Hepatic stellate cell (primary cell): ENCODE results near the gene SURF4.

ENCODE experiments used
- DNase-seq: peaks from one replicate; pipeline ENCODE4 v3.0.0; 2011; ENCODE audit warnings: low spot score

SURF4 gene

DNA sequence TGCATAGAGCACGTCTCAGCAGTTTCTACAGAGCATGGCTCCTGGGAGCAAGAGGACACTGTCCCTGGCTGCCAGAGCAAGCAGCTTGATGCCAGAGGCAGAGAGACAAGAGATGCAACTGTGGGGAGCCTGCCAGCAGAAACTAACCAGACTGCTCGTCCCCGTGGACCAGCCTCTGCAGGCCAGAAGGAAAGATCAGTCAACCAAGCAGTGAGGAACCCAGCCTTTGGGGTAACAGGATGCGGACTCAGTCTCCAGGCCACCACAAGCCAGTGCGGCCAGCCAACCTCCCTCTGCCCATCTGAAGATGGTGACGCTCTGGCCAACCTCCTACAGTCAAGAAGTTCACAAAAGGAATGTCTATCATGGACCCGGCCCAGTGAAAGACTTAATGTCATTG lies 3.7 kb downstream of the SURF4 start:
- DNase-seq, result no peak

DNA sequence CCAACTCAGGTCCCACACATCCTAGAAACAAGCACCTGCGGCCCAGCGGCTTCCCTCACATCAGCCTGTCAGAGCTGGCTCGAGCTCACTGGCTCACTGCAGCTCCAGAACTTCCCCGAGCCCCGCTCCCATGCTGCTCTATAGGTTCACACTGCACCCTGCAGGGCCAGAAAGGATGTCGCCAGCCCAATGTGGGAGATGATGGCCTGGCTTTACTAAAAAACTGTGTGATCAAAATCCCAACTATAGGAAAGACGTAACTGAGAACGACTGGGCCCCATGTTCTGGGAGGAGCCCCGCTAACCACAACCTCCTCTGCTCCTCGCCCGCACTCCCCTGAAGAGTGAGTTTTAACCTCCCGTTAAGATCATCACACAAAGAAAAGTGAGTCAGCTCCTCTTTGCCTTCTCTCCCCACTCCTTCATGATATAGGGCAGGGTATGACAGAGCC lies 4.6 kb downstream of the SURF4 start:
- DNase-seq, result no peak

- no peak for DNase-seq
Measured at GRCh38 chr9:133370685-133371084, 5.2 kb downstream of the SURF4 start.

DNA sequence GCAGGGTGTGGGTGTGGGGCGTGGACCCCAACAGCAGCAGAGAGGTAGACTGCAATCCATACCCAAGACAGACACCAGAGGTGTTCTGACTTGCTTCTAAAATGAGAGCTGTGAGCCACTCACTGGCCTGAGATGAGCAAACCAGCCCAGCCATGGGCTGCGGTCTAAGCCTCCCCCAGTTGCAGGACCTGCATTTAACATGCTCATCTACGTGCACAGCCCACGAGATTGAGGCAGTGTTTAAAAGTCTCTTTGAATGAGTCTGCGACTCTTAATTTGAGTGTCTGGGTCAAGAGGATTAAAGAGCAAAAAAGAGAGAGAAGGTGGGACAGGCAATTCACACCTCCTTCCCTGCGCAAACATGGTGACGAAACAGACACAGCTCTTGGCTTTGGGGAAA lies 5.9 kb downstream of the SURF4 start:
- DNase-seq, result no peak

DNA sequence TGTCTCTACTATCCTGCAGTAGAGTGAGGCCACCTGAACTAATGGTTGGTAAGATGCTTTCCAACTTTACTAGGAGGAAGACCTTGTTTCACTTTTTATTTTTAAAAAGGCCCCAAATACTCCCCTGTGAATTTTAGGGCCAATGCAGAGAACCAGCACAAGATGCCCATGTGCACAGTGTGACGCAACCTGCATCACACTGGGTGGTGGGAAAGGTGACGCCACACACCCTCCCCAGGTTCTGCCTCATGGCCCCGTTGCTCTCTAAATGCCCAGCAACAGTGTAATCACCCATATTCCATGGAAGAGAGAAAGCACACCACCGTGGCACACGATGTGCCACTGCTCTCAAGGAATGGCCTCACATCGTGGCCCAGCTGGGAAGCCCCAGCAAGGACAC lies 6.4 kb downstream of the SURF4 start:
- DNase-seq, result no peak

GRCh38 chr9:133368249-133368881 lies 7.5 kb downstream of the SURF4 start:
- DNase-seq, result no peak

GRCh38 chr9:133367778-133368177 lies 8.1 kb downstream of the SURF4 start:
- no peak for DNase-seq

DNA sequence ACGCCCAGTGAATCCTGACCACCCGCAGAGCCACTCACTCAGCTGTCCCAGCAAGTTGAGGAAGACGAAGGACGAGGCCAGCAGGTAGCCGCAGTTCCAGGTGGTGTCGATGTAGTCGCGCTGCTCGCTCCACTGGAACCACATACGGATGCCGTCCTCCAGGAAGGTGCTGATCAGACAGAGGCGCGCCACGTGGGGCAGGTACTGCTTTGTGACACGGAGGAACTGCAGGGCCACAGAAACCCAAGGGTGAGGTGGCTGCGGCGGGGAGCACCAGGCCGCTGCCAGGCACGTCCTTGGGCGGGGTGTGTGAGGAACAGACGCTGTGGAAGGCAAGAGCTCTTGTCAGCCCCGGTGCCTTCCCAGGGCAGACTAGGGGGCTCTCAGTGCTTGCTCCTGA lies 8.6 kb downstream of the SURF4 start:
- DNase-seq, result no peak

GRCh38 chr9:133366435-133366834 lies 9.4 kb downstream of the SURF4 start:
- no peak for DNase-seq

- no peak for DNase-seq
Measured at GRCh38 chr9:133362359-133363044, 13.4 kb downstream of the SURF4 start.

DNA sequence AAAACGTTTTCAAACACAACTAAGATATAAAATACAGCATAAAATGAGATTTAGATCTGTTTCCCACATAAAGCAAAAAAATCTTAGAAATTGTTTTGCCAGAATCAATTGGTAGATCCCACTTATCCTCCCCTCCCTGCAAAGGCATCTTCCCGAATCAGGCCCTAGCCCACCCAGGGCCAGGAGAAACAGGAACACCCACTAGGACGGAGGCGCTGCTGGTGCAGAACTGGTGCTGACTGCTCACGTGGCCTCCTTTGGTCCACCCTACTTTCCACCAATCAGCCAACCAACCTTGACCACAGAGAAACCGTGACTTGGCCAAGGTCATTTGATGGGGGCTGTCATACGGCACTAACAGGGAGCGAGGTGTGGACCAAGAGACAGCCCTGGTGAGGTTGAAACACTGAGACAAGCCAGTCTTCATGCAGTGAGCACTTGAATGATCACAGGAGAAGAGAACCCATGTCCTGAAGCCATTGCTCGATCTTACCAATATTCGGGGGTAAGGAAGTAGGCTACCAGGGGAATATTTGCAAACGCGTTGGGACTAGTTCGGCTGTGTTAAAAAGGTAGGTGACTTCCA lies 14.3 kb downstream of the SURF4 start:
- no peak for DNase-seq

DNA sequence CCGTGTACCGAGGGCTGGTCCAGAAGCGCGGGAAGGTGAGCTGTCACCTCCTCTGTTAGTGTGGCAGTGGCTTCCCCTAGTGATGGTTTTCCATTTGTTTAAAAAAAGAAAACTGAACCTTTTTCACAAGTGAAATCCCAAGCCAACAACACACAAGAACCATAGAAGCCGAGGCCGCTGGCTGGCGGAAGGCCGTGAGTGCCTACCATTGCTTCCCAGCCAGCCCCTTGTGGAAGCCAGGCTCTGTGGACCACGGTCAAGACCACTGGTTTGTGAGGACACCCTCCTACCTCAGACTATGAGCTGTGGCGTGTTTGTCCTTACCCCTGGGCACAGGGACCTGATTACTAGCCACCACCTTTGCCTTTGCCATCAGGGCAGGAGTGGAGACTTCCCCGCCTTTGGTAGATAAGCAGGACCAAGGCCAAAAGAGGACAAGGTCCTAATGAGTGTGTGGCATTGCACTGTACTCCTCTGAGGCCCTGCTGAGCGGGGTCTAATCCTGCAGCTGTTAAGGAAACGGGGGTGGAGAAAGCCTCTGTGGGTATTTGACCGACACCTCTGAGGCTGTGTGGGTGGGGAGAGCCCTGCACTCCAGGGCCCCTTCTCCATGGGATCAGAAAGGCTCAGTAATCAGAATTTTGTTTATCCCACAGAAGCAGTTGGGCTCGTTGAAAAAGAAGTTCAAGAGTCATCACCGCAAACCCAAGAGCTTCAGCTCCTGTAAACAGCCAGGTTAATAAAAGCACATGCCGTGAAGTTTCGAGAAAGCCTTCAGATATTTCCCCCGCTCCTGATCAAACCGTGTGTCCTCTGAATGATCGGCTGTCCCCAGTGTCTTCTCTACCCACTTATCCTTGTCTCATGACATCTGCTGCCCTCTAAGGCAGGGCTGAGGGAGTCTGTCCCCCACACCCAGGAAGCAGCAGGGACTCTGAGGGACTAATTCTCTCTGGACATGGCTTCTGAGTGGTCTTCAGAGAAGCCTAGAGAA lies 15.2 kb downstream of the SURF4 start:
- no peak for DNase-seq

DNA sequence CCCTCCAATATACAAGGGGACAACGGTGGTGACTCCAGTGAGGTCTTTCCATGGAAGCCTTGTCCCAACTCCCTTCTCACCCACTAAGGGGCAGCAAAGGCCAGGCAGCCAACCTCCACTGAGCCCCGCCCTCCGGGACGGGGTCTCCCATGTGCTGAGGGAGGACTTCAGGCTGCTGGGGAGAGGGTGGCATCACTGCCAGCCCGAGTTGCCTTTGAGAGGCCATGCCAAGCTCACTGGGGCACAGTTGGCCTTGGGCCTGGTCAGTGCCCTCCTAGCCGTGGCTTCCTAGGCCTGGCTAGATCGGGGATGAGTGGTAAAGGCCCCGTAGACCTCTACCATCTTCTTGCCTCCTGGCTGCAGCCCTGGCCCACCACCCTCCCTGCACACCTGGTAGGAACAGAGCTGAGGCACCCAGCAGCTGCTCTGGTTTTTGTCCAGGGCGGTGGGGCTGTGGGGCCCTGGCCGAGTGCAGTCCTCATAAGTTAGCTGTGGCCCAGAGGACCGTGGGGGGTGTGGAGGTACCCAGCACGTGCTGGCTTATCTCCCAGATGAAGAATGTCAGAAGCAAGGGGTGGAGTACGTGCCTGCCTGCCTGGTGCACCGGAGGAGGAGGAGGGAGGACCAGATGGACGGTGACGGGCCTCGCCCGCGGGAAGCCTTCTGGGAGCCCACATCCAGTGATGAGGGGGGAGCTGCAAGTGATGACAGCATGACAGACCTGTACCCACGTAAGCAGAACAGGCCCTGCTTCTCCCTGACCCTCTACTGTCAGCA lies 16.3 kb downstream of the SURF4 start:
- DNase-seq, result no peak

GRCh38 chr9:133357656-133358055 lies 18.2 kb downstream of the SURF4 start:
- no peak for DNase-seq

- DNase-seq, result peak; percentile 93
Measured at GRCh38 chr9:133356391-133357091, 19.3 kb downstream of the SURF4 start, which contains the start of the genes SURF1 and SURF2. SURF1 (minus strand) TSS chr9:133356487; CDS start chr9:133356453, 34 bp downstream. SURF2 (plus strand) TSS chr9:133356550; CDS start chr9:133356593, 43 bp downstream.

DNA sequence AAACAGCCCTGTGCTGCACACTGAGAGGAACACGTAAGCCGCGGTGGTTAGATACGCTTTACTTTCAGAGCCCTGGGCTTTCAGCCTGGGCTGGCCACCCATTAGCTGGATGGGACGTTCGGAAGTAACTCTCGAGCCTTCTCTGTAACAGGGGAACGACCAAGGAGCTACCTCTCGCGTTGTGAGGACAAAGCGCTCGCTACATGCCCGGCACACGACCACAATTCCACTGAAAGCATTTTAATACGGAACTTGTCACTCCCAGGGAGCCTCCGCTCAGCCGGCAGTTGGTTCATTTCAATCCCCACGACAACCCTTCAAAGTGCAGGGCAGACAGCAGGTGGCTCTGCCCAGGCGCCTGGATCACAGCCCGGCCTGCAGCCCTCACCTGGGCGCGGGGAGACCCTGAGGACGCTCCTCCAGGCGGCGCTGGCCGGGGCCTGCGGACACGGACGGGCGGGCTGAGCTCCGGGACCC lies 19.9 kb downstream of the SURF4 start:
- no peak for DNase-seq

DNA sequence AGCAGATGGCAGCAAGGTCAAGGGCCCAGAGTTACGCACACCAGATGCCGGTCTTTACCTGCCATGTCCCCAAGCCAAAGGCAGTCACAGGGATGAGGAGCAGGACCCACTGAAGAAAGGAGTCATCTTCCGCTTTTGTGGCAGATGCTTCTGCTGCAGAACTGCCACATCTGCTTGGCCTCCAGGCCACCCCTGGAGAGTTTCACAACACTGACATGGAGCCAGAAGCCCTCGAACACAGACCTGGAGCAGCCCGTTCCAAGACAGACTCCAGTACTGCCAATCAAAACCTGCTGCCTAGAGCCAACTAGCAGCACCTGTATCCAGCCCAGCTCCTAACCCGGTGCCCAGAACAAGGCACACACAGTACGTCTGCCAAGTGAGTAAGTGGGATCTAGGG lies 21.1 kb downstream of the SURF4 start:
- DNase-seq, result no peak

GRCh38 chr9:133353548-133353947 lies 22.3 kb downstream of the SURF4 start:
- DNase-seq, result no peak

DNA sequence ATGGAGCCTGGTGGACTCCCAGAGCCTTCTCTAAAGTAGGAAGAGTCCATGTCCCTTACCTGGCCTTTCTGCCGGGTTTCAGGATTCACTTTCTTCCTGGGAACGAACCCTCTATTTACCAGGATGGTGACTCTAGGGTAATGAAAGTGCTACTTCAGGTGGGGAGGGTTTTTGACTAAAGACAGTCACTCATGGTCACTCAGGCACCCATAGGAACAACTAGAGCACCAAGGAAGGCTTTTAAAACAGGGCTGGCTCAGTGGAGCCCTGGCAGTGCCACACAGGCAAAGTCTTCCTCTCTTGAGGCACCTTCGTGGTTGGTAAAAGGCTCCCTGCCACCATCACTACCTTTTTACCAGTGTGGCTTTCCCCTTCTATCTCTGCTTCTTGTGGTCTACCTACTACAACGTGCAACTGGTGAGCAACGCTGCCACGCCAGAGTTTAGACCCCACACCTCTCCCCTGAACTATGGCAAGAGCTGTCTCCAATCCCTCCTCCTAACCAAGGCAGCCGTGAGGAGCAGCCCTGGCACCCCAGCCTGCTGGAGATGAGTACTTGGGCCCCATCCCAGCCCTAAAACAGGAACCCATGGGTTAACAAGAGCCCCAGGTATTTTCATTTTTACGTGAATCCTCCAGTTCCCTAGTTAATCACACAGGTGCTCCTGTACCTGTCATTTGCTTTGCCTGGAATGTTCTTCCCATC lies 23.1 kb downstream of the SURF4 start:
- DNase-seq, result no peak
